MM.1S (cell line): Measurements from ENCODE around the gene GLIPR2.

Experiments
- EZH2 ChIP-seq: fragments of 300-600 bp; sonication (generic); optimal IDR thresholded peaks from 2 replicates; pipeline ENCODE3; 2017; ENCODE audit warnings: low read depth, mild to moderate bottlenecking, antibody characterized with exemption, low read length, mixed read lengths
- EZH2phosphoT487 ChIP-seq: fragments of 300-600 bp; sonication (generic); IDR thresholded peaks from 2 replicates; pipeline ENCODE4 v1.6.1; 2018; ENCODE audit warnings: antibody characterized with exemption, low read length
- TF ChIP-seq, protein P1 (sequence below): fragments of 300-600 bp; sonication (generic); IDR thresholded peaks from 2 replicates; pipeline ENCODE4 v1.5.1; 2016; ENCODE audit warnings: antibody characterized with exemption, low read length, mixed read lengths

DNA sequence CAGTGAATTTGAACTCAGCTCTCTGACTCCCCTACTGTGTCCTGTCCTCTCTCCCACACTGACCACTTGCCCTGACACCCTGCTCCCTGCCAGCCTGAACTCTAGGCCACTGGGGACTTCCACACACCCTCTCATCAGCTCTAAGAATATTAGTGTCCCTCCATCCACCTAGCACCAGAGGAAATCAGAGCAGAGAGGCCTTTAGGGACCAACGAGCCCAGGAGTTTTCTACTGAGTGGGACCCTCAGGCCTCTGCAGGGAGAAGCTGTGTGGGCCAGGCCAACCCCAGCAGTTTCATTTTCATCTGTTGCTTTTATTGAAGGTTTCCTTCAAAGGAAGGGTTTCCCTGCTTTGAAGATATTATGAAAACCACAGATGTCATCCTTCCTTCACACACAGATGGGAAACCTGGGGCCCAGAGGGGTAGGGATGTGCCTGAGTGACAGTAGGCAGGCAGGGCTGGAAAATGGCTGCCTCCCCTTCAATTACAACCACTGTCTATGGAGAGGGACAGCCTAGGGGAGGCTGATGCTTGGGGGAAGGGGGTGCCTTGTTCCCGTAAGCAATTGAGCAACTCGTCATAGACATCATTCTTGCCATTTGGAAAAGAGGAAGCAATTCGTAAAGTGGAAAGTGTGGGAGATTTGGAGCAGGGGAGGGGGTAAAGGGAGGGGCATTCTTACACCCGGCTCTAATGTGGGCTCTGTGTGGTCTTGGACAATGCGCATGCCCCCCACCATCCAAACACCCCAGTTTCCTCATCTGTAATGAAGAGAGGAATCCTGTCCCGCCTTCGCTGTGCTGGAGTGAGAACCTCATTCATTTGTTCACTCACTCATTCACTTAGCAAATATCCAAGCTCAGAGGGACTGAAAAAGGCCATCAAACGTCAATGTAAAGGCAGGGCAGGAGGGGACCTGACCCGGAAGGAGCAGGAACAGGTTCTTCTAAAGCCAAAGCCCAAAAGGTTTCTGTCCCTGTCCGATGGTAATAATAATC lies 3.9 kb downstream of the GLIPR2 start:
- TF ChIP-seq, protein P1, sequence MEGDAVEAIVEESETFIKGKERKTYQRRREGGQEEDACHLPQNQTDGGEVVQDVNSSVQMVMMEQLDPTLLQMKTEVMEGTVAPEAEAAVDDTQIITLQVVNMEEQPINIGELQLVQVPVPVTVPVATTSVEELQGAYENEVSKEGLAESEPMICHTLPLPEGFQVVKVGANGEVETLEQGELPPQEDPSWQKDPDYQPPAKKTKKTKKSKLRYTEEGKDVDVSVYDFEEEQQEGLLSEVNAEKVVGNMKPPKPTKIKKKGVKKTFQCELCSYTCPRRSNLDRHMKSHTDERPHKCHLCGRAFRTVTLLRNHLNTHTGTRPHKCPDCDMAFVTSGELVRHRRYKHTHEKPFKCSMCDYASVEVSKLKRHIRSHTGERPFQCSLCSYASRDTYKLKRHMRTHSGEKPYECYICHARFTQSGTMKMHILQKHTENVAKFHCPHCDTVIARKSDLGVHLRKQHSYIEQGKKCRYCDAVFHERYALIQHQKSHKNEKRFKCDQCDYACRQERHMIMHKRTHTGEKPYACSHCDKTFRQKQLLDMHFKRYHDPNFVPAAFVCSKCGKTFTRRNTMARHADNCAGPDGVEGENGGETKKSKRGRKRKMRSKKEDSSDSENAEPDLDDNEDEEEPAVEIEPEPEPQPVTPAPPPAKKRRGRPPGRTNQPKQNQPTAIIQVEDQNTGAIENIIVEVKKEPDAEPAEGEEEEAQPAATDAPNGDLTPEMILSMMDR: no peak
- no peak for TF ChIP-seq EZH2
- no peak for TF ChIP-seq EZH2phosphoT487
